SK-N-MC (cell line): ENCODE data around the gene BUD13.
"Not testable (repeated sequence)": the region's sequence is repeated elsewhere in the genome, so short reads cannot be mapped to it uniquely, and the experiment has no call there.

ENCODE experiments used
- DNase-seq: peaks from one replicate; pipeline ENCODE4 v3.0.0-alpha.2; 2011; ENCODE audit warnings: low read depth, low spot score
- H3K27ac ChIP-seq: fragments of 200-600 bp; sonication (generic); 2 replicates; pipeline ENCODE4 v1.5.1; 2016; ENCODE audit warnings: mixed run types
- H3K36me3 ChIP-seq: fragments of 200-600 bp; sonication (generic); 2 replicates; pipeline ENCODE4 v1.6.1; 2017; ENCODE audit warnings: antibody characterized with exemption, low read length, mixed read lengths; ENCODE audit not compliant: insufficient read depth
- H3K4me3 ChIP-seq: fragments of 200-600 bp; sonication (generic); 2 replicates; pipeline ENCODE4 v1.5.1; 2016
- H3K9ac ChIP-seq: fragments of 200-600 bp; sonication (generic); 2 replicates; pipeline ENCODE4 v1.8.0; 2017; ENCODE audit warnings: mixed run types, mixed read lengths; ENCODE audit not compliant: insufficient read length
- H3K9me3 ChIP-seq: fragments of 200-600 bp; sonication (generic); 2 replicates; pipeline ENCODE4 v1.6.1; 2017; ENCODE audit warnings: low read depth, mild to moderate bottlenecking, antibody characterized with exemption, low read length, moderate library complexity, mixed read lengths
- EZH2 ChIP-seq: fragments of 200-600 bp; sonication (generic); IDR thresholded peaks from one replicate; pipeline ENCODE4 v1.6.1; 2017; ENCODE audit warnings: antibody characterized with exemption
- FOXP2 ChIP-seq: optimal IDR thresholded peaks from 2 replicates; pipeline ENCODE3; 2011; ENCODE audit warnings: mild to moderate bottlenecking, moderate library complexity; ENCODE audit not compliant: insufficient read depth; ENCODE audit errors: extremely low read length, control extremely low read depth
- POLR2AphosphoS5 ChIP-seq: IDR thresholded peaks from 2 replicates; pipeline ENCODE4 v1.6.1; 2012; ENCODE audit warnings: mild to moderate bottlenecking, low read depth, low read length, borderline replicate concordance

Gene BUD13

DNA sequence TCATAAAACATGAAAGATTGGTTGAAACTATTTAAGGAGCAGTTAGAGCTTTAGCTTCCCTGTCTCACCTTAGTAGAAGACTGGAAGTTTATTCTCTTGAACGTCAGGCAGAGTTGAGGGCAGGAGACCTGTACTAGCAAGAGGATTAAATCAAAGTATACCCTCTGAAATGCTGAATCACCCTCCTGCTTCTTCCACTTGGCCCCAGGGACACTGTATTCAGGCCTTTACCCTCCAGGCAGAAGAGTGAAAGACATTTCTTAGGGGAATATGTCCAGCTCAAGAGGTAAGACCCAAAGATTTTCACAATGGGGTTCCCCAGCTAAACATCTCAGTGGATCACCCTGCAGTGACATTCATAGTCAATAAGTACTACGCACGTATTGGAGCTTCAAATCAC is 38.4 kb upstream of the BUD13 start:
- no peak overlapping the region for H3K27ac ChIP-seq
- H3K9ac ChIP-seq: no peak overlapping the region
- H3K4me3 ChIP-seq: no peak overlapping the region
- TF ChIP-seq FOXP2 (no peak), EZH2 (no peak), POLR2AphosphoS5 (no peak)
- no peaks in the 10 kb centered on the region for H3K36me3 ChIP-seq
- DNase-seq: no peak
- H3K9me3 ChIP-seq: no peaks in the 10 kb centered on the region

DNA sequence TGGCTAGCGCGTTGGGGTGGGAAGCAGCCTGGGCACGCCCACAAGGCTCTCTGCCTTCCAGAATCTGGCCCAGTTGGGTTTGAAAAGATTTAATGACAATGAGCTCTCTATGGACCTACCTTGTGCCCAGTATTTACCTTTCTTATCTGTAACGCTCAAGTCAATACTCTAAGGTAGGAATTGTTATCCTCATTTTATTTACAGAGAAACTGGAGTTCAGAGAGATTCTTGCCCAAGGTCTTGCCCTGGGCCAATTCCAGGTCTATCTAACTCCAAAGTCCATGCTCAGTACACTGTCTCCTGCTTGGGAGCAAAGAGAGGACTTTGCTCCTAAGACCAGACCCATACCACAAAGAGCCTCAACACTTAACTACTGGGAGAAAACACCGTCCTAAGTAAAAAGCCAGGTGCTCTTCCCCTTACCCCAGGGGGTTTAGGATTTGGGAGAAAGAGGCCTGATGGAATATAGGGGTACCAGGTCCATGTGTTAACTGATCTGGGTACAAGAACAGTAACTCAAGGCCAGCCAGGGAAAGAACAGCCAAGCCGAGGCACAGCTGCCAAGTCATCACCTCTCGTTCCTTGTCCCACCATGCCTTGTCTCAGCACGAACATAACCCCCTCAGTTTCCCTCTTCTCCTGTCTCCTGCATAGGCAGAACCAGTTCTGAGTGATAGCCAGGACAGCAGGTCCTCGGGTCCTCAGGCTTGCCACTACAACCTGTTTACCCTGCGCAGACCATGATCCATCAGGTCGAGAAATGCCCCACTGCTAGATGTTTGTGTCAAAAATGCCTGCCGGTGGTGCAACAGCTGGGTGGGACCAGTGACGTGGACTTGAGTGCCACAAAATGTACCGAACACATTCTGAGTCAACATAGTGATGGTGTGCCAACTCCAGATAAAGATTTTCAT is 35.7 kb upstream of the BUD13 start:
- H3K9ac ChIP-seq: no peak overlapping the region
- TF ChIP-seq EZH2: no peak
- no peak for TF ChIP-seq POLR2AphosphoS5
- no peak for TF ChIP-seq FOXP2
- H3K36me3 ChIP-seq: no peaks in the 10 kb centered on the region
- no peak overlapping the region for H3K27ac ChIP-seq
- no peak overlapping the region for H3K4me3 ChIP-seq
- no peak for DNase-seq
- H3K9me3 ChIP-seq: no peaks in the 10 kb centered on the region

DNA sequence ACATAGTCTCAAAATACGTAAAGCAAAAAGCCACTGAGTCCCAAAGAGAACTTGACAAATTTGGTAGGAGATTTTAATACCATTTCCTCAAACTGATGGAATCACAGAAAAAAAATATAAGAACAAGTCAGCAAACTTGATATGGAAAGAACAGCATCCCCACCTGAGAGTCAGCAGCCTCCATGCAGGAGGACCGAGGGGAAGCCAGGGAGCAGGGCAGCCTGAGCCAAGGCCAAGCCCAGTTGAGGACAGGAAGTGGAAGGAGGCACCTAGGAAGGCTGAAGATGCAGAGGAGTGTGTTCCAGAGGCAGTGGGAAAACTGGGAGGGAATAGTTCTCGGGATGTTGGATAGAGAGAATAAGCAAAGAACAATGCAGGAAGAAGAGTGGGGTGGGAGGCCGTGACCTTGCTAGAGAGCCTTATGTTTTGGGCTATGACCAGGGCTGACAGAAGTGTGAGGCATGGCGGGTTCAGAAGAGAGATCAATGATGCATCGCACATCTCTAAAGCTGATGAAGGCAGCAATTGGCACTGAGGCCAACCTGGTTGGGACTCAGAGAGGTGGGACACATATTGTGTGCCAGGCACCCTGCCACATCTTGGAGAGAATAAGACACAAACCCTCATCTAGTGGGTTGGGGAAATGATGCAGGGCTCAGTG is 34.9 kb upstream of the BUD13 start:
- no peak for DNase-seq
- H3K36me3 ChIP-seq: no peaks in the 10 kb centered on the region
- H3K27ac ChIP-seq: no peak overlapping the region
- H3K4me3 ChIP-seq: no peak overlapping the region
- H3K9me3 ChIP-seq: no peaks in the 10 kb centered on the region
- H3K9ac ChIP-seq: no peak overlapping the region
- TF ChIP-seq POLR2AphosphoS5: no peak
- TF ChIP-seq FOXP2: no peak
- TF ChIP-seq EZH2: no peak

DNA sequence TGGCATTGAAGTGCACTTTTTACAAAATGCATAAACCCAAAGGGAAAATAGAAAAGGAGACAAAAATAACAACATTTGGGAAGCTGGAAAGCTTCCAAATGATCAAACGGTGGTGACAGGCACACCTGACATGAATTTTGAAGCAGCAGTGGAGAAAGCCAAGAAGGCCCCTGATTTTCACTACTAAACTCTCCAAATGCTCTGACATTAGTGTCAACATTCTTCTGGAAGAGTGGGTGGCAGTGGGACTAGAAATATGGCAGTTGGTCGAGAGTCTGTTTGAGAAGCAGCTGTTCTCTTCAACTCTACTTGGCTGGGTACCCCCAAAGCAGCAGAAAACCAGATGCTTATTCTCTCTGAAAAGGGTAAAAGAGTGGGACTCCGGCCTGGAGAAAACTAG is 31.2 kb upstream of the BUD13 start:
- Histone ChIP-seq H3K36me3 (no peaks in the 10 kb centered on the region), H3K9me3 (no peaks in the 10 kb centered on the region), H3K27ac (no peak overlapping the region), H3K9ac (no peak overlapping the region), H3K4me3 (no peak overlapping the region)
- no peak for DNase-seq
- TF ChIP-seq FOXP2 (no peak), POLR2AphosphoS5 (no peak), EZH2 (no peak)

DNA sequence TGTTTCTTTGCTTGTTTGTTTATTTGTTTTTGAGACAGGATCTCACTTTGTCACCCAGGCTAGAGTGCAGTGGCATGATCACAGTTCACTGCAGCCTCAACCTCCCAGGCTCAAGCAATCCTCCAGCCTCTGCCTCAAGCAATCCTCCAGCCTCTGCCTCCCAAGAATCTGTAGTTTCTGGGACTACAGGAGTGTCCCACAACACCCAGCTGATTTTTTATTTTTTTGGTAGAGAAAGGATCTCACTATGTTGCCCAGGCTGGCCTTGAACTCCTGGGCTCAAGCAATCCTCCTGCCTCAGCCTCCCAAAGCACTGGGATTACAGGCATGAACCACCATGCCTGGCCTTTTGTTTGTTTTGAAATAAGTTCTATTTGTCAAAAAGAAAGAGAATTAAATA is 28.9 kb upstream of the BUD13 start:
- not testable (repeated sequence) for H3K27ac ChIP-seq, DNase-seq, H3K9me3 ChIP-seq, H3K36me3 ChIP-seq, H3K4me3 ChIP-seq, H3K9ac ChIP-seq

DNA sequence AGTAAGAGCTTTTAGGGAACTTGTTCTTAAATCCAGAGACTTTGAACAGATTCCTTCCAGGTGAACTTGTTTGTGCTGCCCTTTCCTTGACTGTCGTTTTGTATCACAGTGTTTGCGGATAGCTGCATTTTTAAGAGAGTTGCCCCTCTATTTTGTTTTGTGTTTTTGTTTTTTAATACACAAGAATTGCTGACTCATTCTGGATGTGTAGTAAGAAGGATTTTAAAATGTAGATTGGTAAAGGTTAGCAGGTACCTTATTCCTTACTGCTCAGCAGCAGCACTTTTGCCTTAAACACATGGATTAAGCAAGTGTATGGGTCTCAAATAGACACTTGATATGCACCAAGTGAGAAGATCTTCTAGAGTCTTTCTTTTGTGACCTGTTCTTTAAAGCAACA is 27.8 kb upstream of the BUD13 start:
- no peak for DNase-seq
- Histone ChIP-seq H3K4me3 (no peak overlapping the region), H3K36me3 (no peaks in the 10 kb centered on the region), H3K9me3 (no peaks in the 10 kb centered on the region), H3K9ac (no peak overlapping the region), H3K27ac (no peak overlapping the region)
- TF ChIP-seq EZH2 (no peak), POLR2AphosphoS5 (no peak), FOXP2 (no peak)

DNA sequence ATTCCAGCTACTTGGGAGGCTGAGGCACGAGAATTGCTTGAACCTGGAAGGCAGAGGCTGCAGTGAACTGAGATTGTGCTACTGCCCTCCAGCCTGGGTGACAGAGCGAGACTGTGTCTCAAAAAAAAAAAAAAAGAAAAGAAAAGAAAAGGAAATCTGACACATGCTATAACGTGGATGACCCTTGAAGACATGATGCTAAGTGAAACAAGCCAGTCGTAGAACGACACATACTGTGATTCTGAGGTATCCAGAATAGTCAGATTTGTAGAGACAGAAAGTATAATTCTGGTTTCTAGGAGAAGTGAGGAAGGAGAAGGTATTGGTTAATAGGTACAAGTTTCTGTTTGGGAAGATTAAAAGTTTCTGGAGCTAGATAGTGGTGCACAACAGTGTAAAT is 25.6 kb upstream of the BUD13 start:
- no peak for DNase-seq
- Histone ChIP-seq H3K4me3 (no peak overlapping the region), H3K9me3 (no peaks in the 10 kb centered on the region), H3K9ac (no peak overlapping the region), H3K27ac (no peak overlapping the region), H3K36me3 (no peaks in the 10 kb centered on the region)
- TF ChIP-seq FOXP2 (no peak), POLR2AphosphoS5 (no peak), EZH2 (no peak)

DNA sequence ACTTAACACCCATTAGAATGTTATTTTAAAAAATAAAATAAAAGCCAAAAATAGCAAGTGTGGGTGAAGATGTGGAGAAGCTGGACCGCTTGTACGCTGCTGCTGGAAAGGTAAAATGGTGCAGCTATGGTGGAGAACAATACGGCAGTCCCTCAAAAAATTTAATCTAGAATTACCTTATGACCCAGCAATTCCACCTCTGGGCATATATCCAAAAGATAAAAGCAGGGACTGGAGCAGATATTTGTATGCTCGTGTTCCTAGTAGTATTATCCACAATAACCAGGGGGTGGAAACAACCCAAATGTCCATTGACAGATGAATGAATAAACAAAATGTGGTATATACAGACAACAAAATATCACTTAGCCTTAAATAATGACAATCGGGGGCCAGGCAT is 25.0 kb upstream of the BUD13 start:
- H3K27ac ChIP-seq: no peak overlapping the region
- DNase-seq: no peak
- H3K36me3 ChIP-seq: no peaks in the 10 kb centered on the region
- TF ChIP-seq EZH2: no peak
- TF ChIP-seq FOXP2: no peak
- TF ChIP-seq POLR2AphosphoS5: no peak
- no peak overlapping the region for H3K4me3 ChIP-seq
- no peaks in the 10 kb centered on the region for H3K9me3 ChIP-seq
- H3K9ac ChIP-seq: no peak overlapping the region
